ENCODE results near the gene LMLN.
"Not testable (repeated sequence)": the region's sequence is repeated elsewhere in the genome, so short reads cannot be mapped to it uniquely, and the experiment has no call there.

LMLN gene

GRCh38 chr3:198018416-198018815 lies 58.4 kb downstream of the LMLN start:
- no peak for DNase-seq
- intact Hi-C loops (cut with DNase I) = no loop called here

DNA sequence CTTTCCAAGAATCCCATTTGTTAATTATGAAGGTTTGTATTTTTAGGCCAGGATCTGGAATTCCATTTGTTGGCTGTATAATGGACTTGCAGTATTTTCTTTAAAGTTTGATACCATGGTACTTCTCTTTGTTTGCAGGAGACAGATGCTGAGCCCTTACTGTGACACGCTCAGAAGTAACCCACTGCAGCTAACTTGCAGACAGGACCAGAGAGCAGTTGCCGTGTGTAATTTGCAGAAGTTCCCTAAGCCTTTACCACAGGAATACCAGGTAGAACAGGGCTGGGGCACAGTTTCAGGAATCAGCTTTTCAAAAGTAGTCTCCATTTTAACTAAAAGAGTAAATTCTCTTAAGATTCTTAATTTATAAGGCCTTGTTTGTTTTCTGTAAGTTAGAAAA lies 59.1 kb downstream of the LMLN start:
- intact Hi-C loops (cut with DNase I) = no loop called here
- no peak for DNase-seq

GRCh38 chr3:198021320-198021719 lies 61.3 kb downstream of the LMLN start:
- intact Hi-C loops (cut with DNase I) = no loop called here
- DNase-seq = no peak

GRCh38 chr3:198022604-198023003 lies 62.6 kb downstream of the LMLN start:
- DNase-seq = no peak
- intact Hi-C loops (cut with DNase I) = no loop called here

GRCh38 chr3:198025644-198026043 lies 65.6 kb downstream of the LMLN start:
- no peak for DNase-seq
- intact Hi-C loops (cut with DNase I) = no loop called here

GRCh38 chr3:198026620-198027019 lies 66.6 kb downstream of the LMLN start:
- intact Hi-C loops (cut with DNase I) = no loop called here
- DNase-seq = no peak

- DNase-seq = no peak
- intact Hi-C loops (cut with DNase I) = no loop called here
Measured at GRCh38 chr3:198027045-198027798, 67.2 kb downstream of the LMLN start.

- DNase-seq = no peak
- intact Hi-C loops (cut with DNase I) = no loop called here
Measured at GRCh38 chr3:198027799-198028390, 67.9 kb downstream of the LMLN start.

- intact Hi-C loops (cut with DNase I) = no loop called here
- DNase-seq = no peak
Measured at GRCh38 chr3:198028718-198029117, 68.7 kb downstream of the LMLN start.

- DNase-seq = no peak
- intact Hi-C loops (cut with DNase I) = no loop called here
Measured at GRCh38 chr3:198030125-198030524, 70.1 kb downstream of the LMLN start.

DNA sequence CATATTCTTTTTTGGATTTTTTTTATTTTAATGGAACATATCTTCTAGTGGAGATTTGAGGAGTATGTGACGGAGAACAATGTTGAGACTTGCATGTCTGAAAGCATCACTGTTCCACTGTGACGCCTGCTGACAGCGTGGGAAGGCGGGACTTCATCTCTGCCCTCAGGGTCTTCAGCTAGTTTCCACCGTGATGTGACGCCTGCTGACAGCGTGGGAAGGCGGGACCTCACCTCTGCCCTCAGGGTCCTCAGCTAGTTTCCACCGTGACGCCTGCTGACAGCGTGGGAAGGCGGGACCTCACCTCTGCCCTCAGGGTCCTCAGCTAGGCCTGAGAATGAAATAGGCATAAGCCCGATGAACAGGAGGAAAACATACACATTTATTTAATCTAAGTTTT lies 70.7 kb downstream of the LMLN start:
- intact Hi-C loops (cut with DNase I) = no loop called here
- no peak for DNase-seq

GRCh38 chr3:198032039-198032936 lies 72.3 kb downstream of the LMLN start:
- intact Hi-C loops (cut with DNase I) = no loop called here
- peak in 23 of 42 donors; percentile 16 to 74 (median 40) for DNase-seq

DNA sequence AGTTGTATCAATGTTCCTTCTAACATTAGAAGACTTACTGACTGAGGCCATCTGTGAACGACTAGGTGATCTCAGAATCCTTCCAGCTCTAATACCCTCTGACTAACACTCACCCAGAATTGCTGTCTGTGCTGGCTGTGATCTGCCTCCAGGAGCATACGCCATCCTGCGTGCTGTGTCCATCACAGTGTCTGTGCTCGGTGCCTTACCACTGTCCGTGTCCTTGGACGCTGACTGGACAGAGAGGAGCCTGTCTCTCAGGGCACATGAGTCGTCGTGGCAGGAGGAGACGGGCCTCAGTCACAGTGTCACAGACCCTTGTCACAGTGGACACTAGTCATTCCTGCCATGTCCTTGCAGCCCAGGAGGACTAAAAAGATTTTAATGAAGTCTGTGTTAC lies 83.1 kb downstream of the LMLN start:
- DNase-seq = peak in 4 of 42 donors; percentile 5 to 32 (median 18)
- intact Hi-C loops (cut with DNase I) = no loop called here

GRCh38 chr3:198046120-198046857 lies 86.3 kb downstream of the LMLN start:
- DNase-seq = no peak
- intact Hi-C loops (cut with DNase I) = no loop called here

GRCh38 chr3:198048445-198048844 lies 88.4 kb downstream of the LMLN start:
- no peak for DNase-seq
- intact Hi-C loops (cut with DNase I) = no loop called here

DNA sequence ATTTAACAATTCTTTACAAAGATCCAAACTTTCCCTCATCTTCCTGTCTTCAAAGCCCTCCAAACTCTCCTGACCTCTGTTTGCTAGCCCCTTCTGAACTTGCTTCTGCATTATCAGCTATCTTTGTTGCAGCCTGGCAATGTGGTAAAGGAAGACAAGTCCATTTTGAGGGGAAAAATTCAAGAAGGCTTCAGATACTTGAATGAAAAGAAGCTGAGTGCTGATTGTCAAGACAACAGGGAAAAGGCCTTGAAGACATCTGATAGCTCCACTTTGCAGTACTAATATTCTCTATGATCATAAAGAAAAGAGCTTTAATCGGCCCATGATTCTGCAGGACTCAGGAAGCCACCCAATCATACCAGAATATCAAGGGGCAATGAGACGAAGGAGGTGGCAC lies 91.8 kb downstream of the LMLN start:
- no peak for DNase-seq
- intact Hi-C loops (cut with DNase I) = no loop called here

DNA sequence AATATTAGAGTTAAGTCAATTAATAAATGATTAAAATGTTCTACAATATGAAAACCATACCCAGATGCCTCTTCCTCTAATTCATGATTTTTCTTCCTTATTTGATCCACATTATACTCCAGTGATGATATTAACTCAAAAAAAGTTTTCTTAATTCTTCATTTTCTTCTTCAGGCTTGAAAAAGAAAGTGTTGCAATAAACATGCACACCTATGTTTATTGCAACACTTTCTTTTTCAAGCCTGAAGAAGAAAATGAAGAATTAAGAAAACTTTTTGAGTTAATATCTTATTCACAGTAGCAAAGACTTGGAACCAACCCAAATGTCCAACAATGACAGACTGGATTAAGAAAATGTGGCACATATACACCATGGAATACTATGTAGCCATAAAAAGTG lies 93.4 kb downstream of the LMLN start:
- intact Hi-C loops (cut with DNase I); DNase-seq: not testable (repeated sequence)

DNA sequence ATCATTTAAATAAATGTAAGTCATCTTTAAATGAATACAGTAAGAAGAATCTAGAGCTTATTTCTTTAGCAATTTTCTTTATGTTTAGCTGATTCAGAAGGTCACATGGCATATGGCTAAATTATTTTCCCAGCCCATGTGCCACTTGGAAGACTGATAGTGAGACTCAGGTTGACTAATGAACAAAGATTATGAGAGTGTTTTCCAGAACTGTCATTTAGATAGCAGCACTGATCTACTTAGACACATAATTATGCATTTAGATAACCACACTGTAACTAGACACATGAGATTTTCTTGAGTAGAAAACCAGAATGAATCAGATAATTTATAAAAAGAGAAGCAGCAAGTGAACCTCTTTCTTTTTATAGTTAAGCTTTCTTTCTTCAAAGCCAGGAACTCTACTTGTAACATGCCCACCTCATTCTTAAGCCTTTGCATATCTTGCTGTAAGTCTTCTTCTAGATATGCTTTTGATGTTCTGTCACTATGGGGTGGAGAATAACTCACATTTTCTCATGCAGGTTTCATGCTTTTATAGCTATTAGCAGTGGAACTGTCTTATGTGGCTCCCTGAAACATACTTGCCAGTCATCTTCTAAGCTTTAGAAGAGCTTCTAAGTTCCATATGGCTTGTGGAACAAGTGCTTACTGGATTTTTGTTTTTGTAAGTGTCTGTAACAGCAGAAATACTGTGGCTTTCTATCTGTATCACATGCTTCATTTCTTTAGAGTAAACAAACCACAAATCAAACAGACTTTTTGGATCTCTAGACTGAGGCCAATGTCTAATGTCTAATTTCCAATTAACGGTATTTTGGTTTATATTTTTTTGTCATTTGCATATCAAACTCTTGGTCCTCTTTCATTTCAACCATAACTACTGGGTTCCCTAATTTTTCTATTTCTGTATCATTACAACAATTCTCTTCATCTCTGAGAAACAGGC lies 101.4 kb downstream of the LMLN start:
- intact Hi-C loops (cut with DNase I) = no loop called here
- DNase-seq = no peak
